Activated naive CD4-positive, alpha-beta T cell treated with anti-CD3 and anti-CD28 coated beads, Interleukin-2, amount 50 U/mL, for 24 hours (primary cell): ENCODE measurements around the gene PRR12.

Source experiments
- H3K27ac Mint-ChIP-seq: one replicate; pipeline ENCODE4 v1.8.0; 2021; ENCODE audit warnings: mild to moderate bottlenecking, mixed read lengths
- H3K27me3 Mint-ChIP-seq: one replicate; pipeline ENCODE4 v1.8.0; 2021; ENCODE audit warnings: mixed read lengths
- H3K36me3 Mint-ChIP-seq: one replicate; pipeline ENCODE4 v1.8.0; 2021; ENCODE audit warnings: mixed read lengths
- H3K4me1 Mint-ChIP-seq: one replicate; pipeline ENCODE4 v1.8.0; 2021; ENCODE audit warnings: mixed read lengths
- H3K4me3 Mint-ChIP-seq: one replicate; pipeline ENCODE4 v1.8.0; 2021; ENCODE audit warnings: mild to moderate bottlenecking, mixed read lengths
- H3K9me3 Mint-ChIP-seq: one replicate; pipeline ENCODE4 v1.8.0; 2021; ENCODE audit warnings: mixed read lengths

Gene PRR12

DNA sequence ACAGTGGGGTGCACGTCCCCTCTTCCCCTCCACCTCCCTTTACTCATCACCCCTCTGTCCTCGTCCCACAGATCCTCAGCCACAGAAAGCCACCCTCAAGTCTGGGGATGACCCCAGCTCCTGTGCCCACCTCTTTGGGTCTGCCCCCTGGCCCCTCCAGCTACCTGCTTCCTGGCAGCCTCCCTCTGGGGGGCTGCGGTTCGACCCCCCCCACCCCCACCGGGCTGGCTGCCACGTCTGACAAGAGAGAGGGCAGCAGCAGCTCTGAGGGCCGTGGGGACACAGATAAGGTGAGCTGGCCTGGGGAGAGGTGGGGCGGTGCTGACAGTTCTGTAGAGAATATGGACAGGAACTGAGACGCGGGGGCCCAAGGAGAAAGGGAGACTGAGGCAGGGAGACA, 63.6 kb downstream of the PRR12 start:
- Mint-ChIP-seq H3K36me3 (peaks cover 5% of the 10 kb centered on the region), H3K9me3 (no peaks in the 10 kb centered on the region), H3K27ac (no peak overlapping the region), H3K4me1 (peaks cover 6% of the 10 kb centered on the region), H3K27me3 (no peaks in the 10 kb centered on the region), H3K4me3 (no peak overlapping the region)

GRCh38 chr19:49655570-49656455, 64.8 kb downstream of the PRR12 start:
- Mint-ChIP-seq H3K4me1 (peaks cover 10% of the 10 kb centered on the region), H3K9me3 (no peaks in the 10 kb centered on the region)

GRCh38 chr19:49656456-49657109, 65.6 kb downstream of the PRR12 start:
- peaks cover 5% of the 10 kb centered on the region for H3K36me3 Mint-ChIP-seq
- H3K4me1 Mint-ChIP-seq: peaks cover 10% of the 10 kb centered on the region
- no peaks in the 10 kb centered on the region for H3K27me3 Mint-ChIP-seq
- H3K9me3 Mint-ChIP-seq: no peaks in the 10 kb centered on the region
- no peak overlapping the region for H3K27ac Mint-ChIP-seq
- H3K4me3 Mint-ChIP-seq: no peak overlapping the region

More at GRCh38 chr19:49655570-49656455, 64.8 kb downstream of the PRR12 start:
- Mint-ChIP-seq H3K36me3 (peaks cover 5% of the 10 kb centered on the region), H3K27me3 (no peaks in the 10 kb centered on the region), H3K4me3 (no peak overlapping the region), H3K27ac (no peak overlapping the region)

DNA sequence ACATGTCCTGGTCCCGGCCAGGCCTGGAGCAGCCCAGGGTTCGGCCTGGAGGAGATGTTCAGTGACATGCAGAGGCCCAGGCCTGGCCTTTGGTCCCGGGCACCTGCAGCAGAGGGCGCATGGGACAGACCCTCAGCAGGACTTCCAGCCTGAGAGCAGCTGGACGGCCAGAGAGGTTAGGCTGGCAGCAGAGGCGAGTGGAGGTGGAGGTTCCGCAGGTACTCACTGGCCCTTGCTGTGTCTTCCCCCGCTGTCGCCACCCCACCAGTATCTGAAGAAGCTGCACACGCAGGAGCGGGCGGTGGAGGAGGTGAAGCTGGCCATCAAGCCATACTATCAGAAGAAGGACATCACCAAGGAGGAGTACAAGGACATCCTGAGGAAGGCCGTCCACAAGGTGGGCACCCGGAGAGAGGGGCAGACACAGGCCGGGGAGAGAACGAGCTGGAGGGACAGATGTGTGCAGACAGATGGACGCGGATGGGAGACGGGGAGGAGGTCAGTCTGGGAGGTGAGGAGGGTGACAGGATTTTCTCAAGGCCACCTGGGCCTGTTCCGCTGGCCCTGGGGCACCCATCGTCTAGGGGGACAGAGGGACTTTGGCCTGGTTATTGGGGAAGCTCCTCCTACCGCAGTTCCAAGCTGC, 66.6 kb downstream of the PRR12 start:
- Mint-ChIP-seq H3K36me3 (peaks cover 5% of the 10 kb centered on the region), H3K4me3 (no peak overlapping the region), H3K27ac (peak overlapping the region; percentile 62), H3K27me3 (no peaks in the 10 kb centered on the region), H3K4me1 (peaks cover 12% of the 10 kb centered on the region), H3K9me3 (no peaks in the 10 kb centered on the region)

GRCh38 chr19:49658139-49658517, 67.1 kb downstream of the PRR12 start:
- Mint-ChIP-seq H3K27ac (no peak overlapping the region), H3K9me3 (no peaks in the 10 kb centered on the region), H3K4me1 (peaks cover 17% of the 10 kb centered on the region), H3K4me3 (no peak overlapping the region), H3K36me3 (peaks cover 5% of the 10 kb centered on the region), H3K27me3 (no peaks in the 10 kb centered on the region)

- H3K27ac Mint-ChIP-seq: peak overlapping the region; percentile 65
- no peak overlapping the region for H3K4me3 Mint-ChIP-seq
- no peaks in the 10 kb centered on the region for H3K27me3 Mint-ChIP-seq
- H3K4me1 Mint-ChIP-seq: peaks cover 21% of the 10 kb centered on the region
- H3K9me3 Mint-ChIP-seq: no peaks in the 10 kb centered on the region
- H3K36me3 Mint-ChIP-seq: peaks cover 5% of the 10 kb centered on the region
Observed at GRCh38 chr19:49658566-49659442, 67.8 kb downstream of the PRR12 start.

DNA sequence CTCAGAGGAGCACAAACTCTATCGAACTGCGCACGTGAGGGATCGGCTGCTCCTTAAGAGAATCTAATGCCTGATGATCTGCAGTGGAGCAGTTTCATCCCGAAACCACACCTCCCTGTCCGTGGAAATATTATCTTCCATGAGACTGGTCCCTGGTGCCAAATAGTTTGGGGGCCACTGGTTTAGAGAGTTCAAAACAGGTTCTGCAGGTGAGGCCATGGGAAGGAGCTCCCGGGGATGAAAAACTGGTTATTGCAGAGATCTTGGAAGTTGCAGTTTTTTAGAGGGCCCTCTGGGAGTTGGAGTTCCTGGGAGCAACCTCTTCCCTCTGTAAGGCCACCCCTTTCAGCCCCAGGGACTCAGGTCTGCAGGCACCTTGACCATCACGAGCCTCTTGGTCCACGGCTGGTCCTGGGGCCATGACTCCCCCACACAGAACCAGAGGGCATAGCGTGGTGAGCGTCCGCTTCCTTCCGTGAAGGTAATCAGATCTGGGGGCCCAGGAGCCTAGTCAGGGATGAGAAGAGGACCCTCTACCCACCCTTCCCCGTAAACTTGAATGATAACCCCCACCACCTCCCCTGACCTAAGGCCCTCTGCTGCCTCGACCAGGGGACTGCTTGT, 69.5 kb downstream of the PRR12 start:
- Mint-ChIP-seq H3K4me3 (no peak overlapping the region), H3K36me3 (peaks cover 4% of the 10 kb centered on the region), H3K4me1 (peaks cover 25% of the 10 kb centered on the region), H3K27ac (no peak overlapping the region), H3K27me3 (no peaks in the 10 kb centered on the region), H3K9me3 (no peaks in the 10 kb centered on the region)

GRCh38 chr19:49662011-49662410, 71.0 kb downstream of the PRR12 start:
- Mint-ChIP-seq H3K4me1 (peaks cover 37% of the 10 kb centered on the region), H3K27ac (peak overlapping the region; percentile 12), H3K4me3 (no peak overlapping the region), H3K36me3 (peaks cover 2% of the 10 kb centered on the region), H3K27me3 (no peaks in the 10 kb centered on the region), H3K9me3 (no peaks in the 10 kb centered on the region)

- Mint-ChIP-seq H3K27ac (no peak overlapping the region), H3K9me3 (no peaks in the 10 kb centered on the region), H3K4me1 (peaks cover 42% of the 10 kb centered on the region), H3K36me3 (no peaks in the 10 kb centered on the region), H3K27me3 (no peaks in the 10 kb centered on the region), H3K4me3 (peak overlapping the region; percentile 97)
Observed at GRCh38 chr19:49663224-49663623, 72.2 kb downstream of the PRR12 start.

DNA sequence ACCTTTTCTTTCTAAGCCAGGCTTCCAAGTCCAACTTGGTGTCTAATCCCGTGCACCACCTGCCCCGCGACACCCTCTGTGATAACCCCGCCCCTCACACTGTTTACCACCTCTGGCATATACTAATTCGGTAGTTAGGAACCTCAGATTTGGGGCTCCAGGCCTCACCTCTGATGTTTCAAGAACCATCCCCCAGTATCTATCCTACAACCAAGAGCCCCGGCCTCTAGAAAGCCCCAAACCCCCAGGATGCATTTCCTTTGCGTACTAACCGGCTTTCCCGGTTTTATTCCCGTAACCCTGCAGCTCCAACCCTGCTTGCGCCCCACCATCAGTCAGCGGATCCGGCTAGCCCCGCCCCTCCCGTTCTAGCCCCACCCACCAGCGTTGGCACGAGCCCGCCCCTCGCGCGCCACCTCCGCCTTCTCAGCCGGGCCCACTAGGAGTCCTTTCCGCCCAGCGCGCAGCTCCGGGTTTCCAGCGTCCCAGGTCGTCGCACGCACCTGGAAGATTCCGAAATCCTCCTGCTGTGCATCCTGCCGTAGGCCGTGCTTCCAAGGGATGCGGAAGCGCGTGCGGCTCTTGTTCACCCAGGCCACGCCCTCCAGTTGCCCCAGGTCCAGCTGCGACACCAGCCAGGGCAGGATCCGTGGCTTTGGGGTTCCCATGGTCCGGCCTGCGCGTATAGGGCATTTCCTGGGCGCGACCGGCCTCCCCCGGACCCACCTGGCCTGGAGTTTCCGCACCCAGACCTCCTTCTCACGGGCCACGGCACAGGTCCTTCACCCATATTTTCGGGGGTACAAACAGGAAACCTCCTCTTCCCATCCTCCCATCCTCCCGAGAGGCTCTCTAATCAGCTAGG, 73.4 kb downstream of the PRR12 start:
- H3K4me3 Mint-ChIP-seq: peak overlapping the region; percentile 97
- no peaks in the 10 kb centered on the region for H3K9me3 Mint-ChIP-seq
- H3K27me3 Mint-ChIP-seq: no peaks in the 10 kb centered on the region
- H3K4me1 Mint-ChIP-seq: peaks cover 42% of the 10 kb centered on the region
- no peaks in the 10 kb centered on the region for H3K36me3 Mint-ChIP-seq
- peak overlapping the region; percentile 96 for H3K27ac Mint-ChIP-seq

- Mint-ChIP-seq H3K27me3 (no peaks in the 10 kb centered on the region), H3K4me1 (peaks cover 42% of the 10 kb centered on the region), H3K4me3 (peak overlapping the region; percentile 97), H3K36me3 (peaks cover 1% of the 10 kb centered on the region), H3K9me3 (no peaks in the 10 kb centered on the region), H3K27ac (peak overlapping the region; percentile 96)
Observed at GRCh38 chr19:49665036-49665350, 74.0 kb downstream of the PRR12 start.

DNA sequence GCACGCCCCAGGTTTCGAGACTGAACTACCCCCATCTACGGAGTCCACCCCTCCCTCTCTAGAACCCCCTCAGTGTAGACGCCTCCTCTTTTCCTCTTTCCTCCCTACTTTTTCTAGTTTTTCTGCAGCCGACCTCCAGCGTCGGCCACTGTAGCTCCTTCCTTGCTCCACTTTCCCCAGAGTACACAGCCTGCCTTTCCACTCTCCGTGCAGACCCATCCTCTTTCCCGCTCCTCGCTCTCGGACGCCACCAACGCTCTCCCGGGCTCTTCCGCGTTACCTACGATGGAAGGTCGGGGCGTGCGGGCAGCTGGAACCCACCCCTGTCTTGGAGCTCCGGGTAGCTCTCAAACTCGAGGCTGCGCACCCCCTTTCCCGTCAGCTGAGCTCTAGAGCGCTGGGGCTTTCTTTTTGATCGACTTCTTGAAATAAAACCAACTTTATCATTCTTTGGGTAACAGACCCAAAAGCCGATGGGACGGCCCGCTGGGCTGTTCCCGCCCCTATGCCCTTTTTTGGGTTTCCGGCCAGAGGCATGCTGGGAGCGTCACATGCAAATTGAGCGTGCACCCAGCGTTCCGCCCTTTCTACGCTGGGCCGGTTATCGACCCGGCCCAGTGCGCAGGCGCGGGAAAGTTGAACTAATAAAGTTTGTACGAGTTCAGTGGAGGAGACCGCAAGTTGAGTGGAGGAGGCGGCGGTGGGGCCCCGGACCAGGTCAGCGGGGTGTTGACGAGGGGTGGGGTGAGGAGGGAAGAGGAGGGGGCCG, 74.6 kb downstream of the PRR12 start, which contains the start of the genes BCL2L12 and IRF3:
Gene BCL2L12 (plus strand): TSS at position 583 of the 769 bp plus-strand sequence. CDS start 760 bp downstream, outside the sequence.
Gene IRF3 (minus strand): TSS at position 507 of the 769 bp plus-strand sequence. CDS start 1,019 bp downstream, outside the sequence.
- Mint-ChIP-seq H3K9me3 (no peaks in the 10 kb centered on the region), H3K4me3 (peak within 1 kb of the TSS; percentile 97), H3K36me3 (peaks cover 1% of the 10 kb centered on the region), H3K27ac (peak within 1 kb of the TSS; percentile 96), H3K27me3 (no peaks in the 10 kb centered on the region), H3K4me1 (peaks cover 38% of the 10 kb centered on the region)

GRCh38 chr19:49666120-49666444, 75.1 kb downstream of the PRR12 start:
- Mint-ChIP-seq H3K36me3 (peaks cover 1% of the 10 kb centered on the region), H3K27me3 (no peaks in the 10 kb centered on the region), H3K27ac (peak overlapping the region; percentile 76), H3K4me1 (peaks cover 38% of the 10 kb centered on the region), H3K9me3 (no peaks in the 10 kb centered on the region), H3K4me3 (peak overlapping the region; percentile 97)
